ENCODE results near the gene GBP3.

DNA sequence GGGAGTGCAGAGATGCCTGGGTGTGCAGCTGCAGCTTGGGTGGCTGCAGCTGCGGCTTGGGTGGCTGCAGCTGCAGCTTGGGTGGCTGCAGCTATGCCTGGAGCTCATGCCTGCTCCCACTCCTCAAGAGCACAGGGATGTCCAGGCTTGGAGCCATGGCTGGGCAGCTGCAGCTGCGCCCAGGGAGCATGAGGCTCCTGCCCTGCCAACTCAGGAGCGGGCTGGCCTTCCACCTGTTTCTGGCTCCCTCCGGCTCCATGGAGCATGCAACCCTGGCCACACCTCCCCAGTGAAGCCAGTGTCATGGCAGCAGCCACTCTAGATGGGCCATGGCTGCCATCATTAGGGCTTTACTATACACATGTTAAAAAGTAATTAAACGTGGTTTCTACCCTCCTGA lies 21.3 kb upstream of the GBP3 start:
- TF ChIP-seq CTCF (IDR thresholded peaks at IDR 0.05) (no peak), POLR2A (IDR thresholded peaks at IDR 0.05) (no peak)
